GM12875 (cell line): ENCODE results near the gene NPM1.
A peak's percentile ranks its signal among the peaks of the same experiment; 100 is the strongest.
"Not testable (repeated sequence)": the region's sequence is repeated elsewhere in the genome, so short reads cannot be mapped to it uniquely, and the experiment has no call there.

Source experiments
- H3K4me3 ChIP-seq: one replicate; pipeline ENCODE4 v1.5.1; 2011; ENCODE audit warnings: low read depth, low read length, control low read depth
- CTCF ChIP-seq: IDR thresholded peaks from 2 replicates; pipeline ENCODE4 v1.5.1; 2011; ENCODE audit warnings: low read depth, mild to moderate bottlenecking, control low read depth, inconsistent platforms, low read length, moderate library complexity, borderline replicate concordance; ENCODE audit not compliant: insufficient read depth

Gene NPM1

GRCh38 chr5:171369056-171369455 is 18.6 kb upstream of the NPM1 start:
- no peak for TF ChIP-seq CTCF
- no peak overlapping the region for H3K4me3 ChIP-seq

GRCh38 chr5:171369898-171370297 is 17.8 kb upstream of the NPM1 start:
- H3K4me3 ChIP-seq, result no peak overlapping the region
- TF ChIP-seq CTCF, result no peak

- TF ChIP-seq CTCF, result 0 out of 2 replicates have a peak, but pooled peaks have one; percentile 17
These were observed 16.8 kb upstream of the NPM1 start for GRCh38 chr5:171370881-171371280.

GRCh38 chr5:171371326-171371725 is 16.3 kb upstream of the NPM1 start:
- H3K4me3 ChIP-seq, result no peak overlapping the region
- no peak for TF ChIP-seq CTCF

More at GRCh38 chr5:171370881-171371280, 16.8 kb upstream of the NPM1 start:
- H3K4me3 ChIP-seq, result not testable (repeated sequence)

- H3K4me3 ChIP-seq, result no peak overlapping the region
- TF ChIP-seq CTCF, result no peak
These were observed 7.7 kb upstream of the NPM1 start for GRCh38 chr5:171379961-171380360.

- H3K4me3 ChIP-seq, result not testable (repeated sequence)
These were observed 3.2 kb upstream of the NPM1 start for GRCh38 chr5:171384416-171384815.

GRCh38 chr5:171384999-171385398 is 2.6 kb upstream of the NPM1 start:
- H3K4me3 ChIP-seq, result not testable (repeated sequence)

- TF ChIP-seq CTCF, result no peak
- no peak overlapping the region for H3K4me3 ChIP-seq
These were observed 1.5 kb upstream of the NPM1 start for GRCh38 chr5:171386006-171386671.
